SJSA1 (cell line): Measurements from ENCODE around the gene MAGOHB. TPM values are rescaled to one million over a fixed set of nuclear protein-coding genes. Genes with fewer than 3 reads are reported as not detected.

ENCODE experiments used
- DNase-seq, 2 experiments: peaks; one replicate each; pipeline ENCODE4 v3.0.0-alpha.2; 2015 to 2020; ENCODE audit warnings: low spot score in 2 of 2, low read depth in 1 of 2
- H3K27ac ChIP-seq: fragments of 250-450 bp; sonication (Bioruptor Pico); 2 replicates; pipeline ENCODE4 v1.5.1; 2020; ENCODE audit warnings: mild to moderate bottlenecking, moderate library complexity
- H3K27me3 ChIP-seq: fragments of 250-450 bp; sonication (Bioruptor Pico); replicated peaks from 2 replicates; pipeline ENCODE4 v1.5.1; 2020; ENCODE audit warnings: mild to moderate bottlenecking, moderate library complexity
- H3K36me3 ChIP-seq: fragments of 250-450 bp; sonication (Bioruptor Pico); 2 replicates; pipeline ENCODE4 v1.5.1; 2020; ENCODE audit warnings: mild to moderate bottlenecking
- H3K4me1 ChIP-seq: fragments of 250-450 bp; sonication (Bioruptor Pico); replicated peaks from 2 replicates; pipeline ENCODE4 v1.6.1; 2021; ENCODE audit warnings: mild to moderate bottlenecking
- H3K4me3 ChIP-seq: fragments of 250-450 bp; sonication (Bioruptor Pico); 2 replicates; pipeline ENCODE4 v1.5.1; 2020; ENCODE audit warnings: mild to moderate bottlenecking
- H3K9me3 ChIP-seq: fragments of 250-450 bp; sonication (Bioruptor Pico); replicated peaks from 2 replicates; pipeline ENCODE4 v1.5.1; 2020; ENCODE audit warnings: mild to moderate bottlenecking
- total RNA-seq: library from RNA; depleted of rRNA; stranded (reverse); fragments of >200 nt; shearing (Covaris generic); gene quantifications from 2 replicates; pipeline ENCODE4 v1.2.3, GENCODE V29; 2014; rRNA removed

MAGOHB gene
- total RNA-seq, 1 experiment from 2014 or later, result 51.6 TPM

GRCh38 chr12:10558789-10559188, 54.6 kb downstream of the MAGOHB start:
- no peak overlapping the region for H3K4me3 ChIP-seq
- H3K27ac ChIP-seq, result no peak overlapping the region
- H3K27me3 ChIP-seq, result peaks cover 3% of the 10 kb centered on the region; the same call in 1 of the 2 replicates
- H3K36me3 ChIP-seq, result no peaks in the 10 kb centered on the region
- no peaks in the 10 kb centered on the region for H3K9me3 ChIP-seq
- DNase-seq, result no peak
- no peaks in the 10 kb centered on the region for H3K4me1 ChIP-seq

- Histone ChIP-seq H3K9me3 (no peaks in the 10 kb centered on the region), H3K4me1 (no peaks in the 10 kb centered on the region), H3K27ac (no peak overlapping the region), H3K27me3 (peaks cover 3% of the 10 kb centered on the region; the same call in 1 of the 2 replicates), H3K36me3 (no peaks in the 10 kb centered on the region), H3K4me3 (no peak overlapping the region)
- no peak for DNase-seq
Observed at GRCh38 chr12:10558301-10558700, 55.1 kb downstream of the MAGOHB start.

- DNase-seq, result no peak
- no peaks in the 10 kb centered on the region for H3K9me3 ChIP-seq
- peaks cover 3% of the 10 kb centered on the region; the same call in 1 of the 2 replicates for H3K27me3 ChIP-seq
- no peak overlapping the region for H3K27ac ChIP-seq
- H3K36me3 ChIP-seq, result no peaks in the 10 kb centered on the region
- H3K4me3 ChIP-seq, result no peak overlapping the region
- H3K4me1 ChIP-seq, result no peaks in the 10 kb centered on the region
Observed at GRCh38 chr12:10557766-10558165, 55.6 kb downstream of the MAGOHB start.

- DNase-seq, result no peak
- Histone ChIP-seq H3K9me3 (no peaks in the 10 kb centered on the region), H3K27ac (no peak overlapping the region), H3K36me3 (no peaks in the 10 kb centered on the region), H3K4me3 (no peak overlapping the region), H3K27me3 (peaks cover 3% of the 10 kb centered on the region; the same call in 1 of the 2 replicates), H3K4me1 (no peaks in the 10 kb centered on the region)
Observed at GRCh38 chr12:10557329-10557728, 56.1 kb downstream of the MAGOHB start.

- Histone ChIP-seq H3K36me3 (no peaks in the 10 kb centered on the region), H3K27me3 (peaks cover 2% of the 10 kb centered on the region; the same call in 1 of the 2 replicates), H3K9me3 (no peaks in the 10 kb centered on the region), H3K27ac (no peak overlapping the region), H3K4me3 (no peak overlapping the region), H3K4me1 (no peaks in the 10 kb centered on the region)
- no peak for DNase-seq
Observed at GRCh38 chr12:10554756-10555481, 58.5 kb downstream of the MAGOHB start.

- no peak overlapping the region for H3K4me3 ChIP-seq
- H3K4me1 ChIP-seq, result no peaks in the 10 kb centered on the region
- H3K36me3 ChIP-seq, result no peaks in the 10 kb centered on the region
- DNase-seq, result no peak
- H3K27ac ChIP-seq, result no peak overlapping the region
- H3K9me3 ChIP-seq, result no peaks in the 10 kb centered on the region
- H3K27me3 ChIP-seq, result no peaks in the 10 kb centered on the region
Observed at GRCh38 chr12:10554228-10554755, 59.1 kb downstream of the MAGOHB start.

Other genes starting within 250 kb of the MAGOHB start
- not detected in 2 replicates for gene KLRK1, start 223.6 kb downstream of the MAGOHB start, total RNA-seq
- not detected in 2 replicates for gene KLRC4, start 203.9 kb downstream of the MAGOHB start, total RNA-seq
- not detected in 2 replicates for gene KLRC3, start 193.0 kb downstream of the MAGOHB start, total RNA-seq
- not detected in 2 replicates for gene KLRC2, start 177.6 kb downstream of the MAGOHB start, total RNA-seq
- gene KLRC1, start 160.2 kb downstream of the MAGOHB start, total RNA-seq, result not detected in 2 replicates
- gene EIF2S3B, start 107.7 kb downstream of the MAGOHB start, total RNA-seq, result 0.34 and 0.53 TPM in 2 replicates
- 5.9 and 6.3 TPM in 2 replicates for gene STYK1, start 60.4 kb upstream of the MAGOHB start, total RNA-seq
- gene YBX3, start 109.7 kb upstream of the MAGOHB start, total RNA-seq, result 95.2 and 104 TPM in 2 replicates
- gene TAS2R7, start 189.0 kb upstream of the MAGOHB start, total RNA-seq, result not detected in 2 replicates
- gene TAS2R8, start 193.7 kb upstream of the MAGOHB start, total RNA-seq, result not detected in 2 replicates
- not detected in 2 replicates for gene TAS2R9, start 196.6 kb upstream of the MAGOHB start, total RNA-seq
- 0.53 TPM in 1 of 2 replicates, not detected in the other for gene TAS2R10, start 212.7 kb upstream of the MAGOHB start, total RNA-seq
- 1.6 TPM in 1 of 2 replicates, not detected in the other for gene PRR4, start 235.9 kb upstream of the MAGOHB start, total RNA-seq